ENCODE results near the gene CCDC142.

GRCh38 chr2:74527741-74528140 lies 44.9 kb upstream of the CCDC142 start:
- no peak for TF ChIP-seq POLR2A (IDR thresholded peaks at IDR 0.05)
- TF ChIP-seq, protein P1, sequence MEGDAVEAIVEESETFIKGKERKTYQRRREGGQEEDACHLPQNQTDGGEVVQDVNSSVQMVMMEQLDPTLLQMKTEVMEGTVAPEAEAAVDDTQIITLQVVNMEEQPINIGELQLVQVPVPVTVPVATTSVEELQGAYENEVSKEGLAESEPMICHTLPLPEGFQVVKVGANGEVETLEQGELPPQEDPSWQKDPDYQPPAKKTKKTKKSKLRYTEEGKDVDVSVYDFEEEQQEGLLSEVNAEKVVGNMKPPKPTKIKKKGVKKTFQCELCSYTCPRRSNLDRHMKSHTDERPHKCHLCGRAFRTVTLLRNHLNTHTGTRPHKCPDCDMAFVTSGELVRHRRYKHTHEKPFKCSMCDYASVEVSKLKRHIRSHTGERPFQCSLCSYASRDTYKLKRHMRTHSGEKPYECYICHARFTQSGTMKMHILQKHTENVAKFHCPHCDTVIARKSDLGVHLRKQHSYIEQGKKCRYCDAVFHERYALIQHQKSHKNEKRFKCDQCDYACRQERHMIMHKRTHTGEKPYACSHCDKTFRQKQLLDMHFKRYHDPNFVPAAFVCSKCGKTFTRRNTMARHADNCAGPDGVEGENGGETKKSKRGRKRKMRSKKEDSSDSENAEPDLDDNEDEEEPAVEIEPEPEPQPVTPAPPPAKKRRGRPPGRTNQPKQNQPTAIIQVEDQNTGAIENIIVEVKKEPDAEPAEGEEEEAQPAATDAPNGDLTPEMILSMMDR (IDR thresholded peaks at IDR 0.05), result no peak

Measured in prostate gland (tissue), 2 donors.